Upper lobe of right lung (tissue), 1 donor: ENCODE measurements around the gene RPS19BP1. TPM values are rescaled to one million over a fixed set of nuclear protein-coding genes. Genes with fewer than 3 reads are reported as not detected.

Experiments
- ATAC-seq: fragments of 200-7000 bp; cut with Tn5 transposase; one replicate; pipeline ENCODE4 v1.9.1; 2020; ENCODE audit warnings: mild to moderate bottlenecking, moderate library complexity
- DNase-seq: peaks from one replicate; pipeline ENCODE4 v3.0.0-alpha.2; 2020
- H3K27ac ChIP-seq: fragments of 200-600 bp; one replicate; pipeline ENCODE4 v1.8.0; 2022
- H3K27me3 ChIP-seq: fragments of 200-600 bp; one replicate; pipeline ENCODE4 v1.8.0; 2022; ENCODE audit warnings: mild to moderate bottlenecking
- H3K36me3 ChIP-seq: fragments of 200-600 bp; one replicate; pipeline ENCODE4 v1.8.0; 2022
- H3K4me1 ChIP-seq: fragments of 200-600 bp; one replicate; pipeline ENCODE4 v1.8.0; 2022
- H3K4me3 ChIP-seq: fragments of 200-600 bp; one replicate; pipeline ENCODE4 v1.8.0; 2022; ENCODE audit warnings: mild to moderate bottlenecking
- H3K9me3 ChIP-seq: fragments of 200-600 bp; one replicate; pipeline ENCODE4 v1.8.0; 2022
- intact Hi-C: fragments of 100-400 bp; cut with DNase I; formaldehyde crosslinking; loops from one replicate; pipeline ENCODE4 v1.11.0; 2022
- total RNA-seq: library from RNA; stranded (reverse); fragmentation: NEBNext Ultra II Directional; extraction: Animal tissue kit (Norgen Biotek cat#: 25700); gene quantifications from one replicate; pipeline ENCODE4 v1.2.1, GENCODE V29; 2021
- TF ChIP-seq, protein P1 (sequence below): fragments of 200-600 bp; IDR thresholded peaks from one replicate; pipeline ENCODE4 v1.8.0; 2022; ENCODE audit warnings: antibody characterized with exemption
- donor health status: DM: no; HTN: yes; CAD: no; lungs with severe emphysema.

RPS19BP1 gene
- total RNA-seq, 1 donor from 2014 or later = 72.5 TPM

DNA sequence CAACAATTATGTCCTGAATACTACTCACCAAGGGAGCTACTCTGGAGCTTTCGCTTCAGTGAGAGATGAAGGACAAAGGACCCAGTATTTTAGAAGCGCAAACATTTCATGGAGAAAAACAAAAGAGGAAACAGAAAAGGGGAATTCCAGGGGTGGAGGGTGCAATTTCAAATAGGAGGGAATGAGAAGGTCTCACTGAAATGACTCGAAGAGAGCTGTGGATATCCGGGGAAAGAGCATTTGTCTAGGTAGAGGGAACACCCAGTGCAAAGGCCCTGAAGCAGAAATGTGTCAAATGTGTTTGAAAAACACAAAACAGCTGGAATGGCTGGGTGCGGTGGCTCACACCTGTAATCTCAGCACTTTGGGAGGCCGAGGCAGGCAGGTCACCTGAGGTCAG, 2.4 kb downstream of the RPS19BP1 start:
- Histone ChIP-seq H3K27ac (no peak overlapping the region), H3K4me3 (no peak overlapping the region), H3K36me3 (peaks cover 32% of the 10 kb centered on the region), H3K27me3 (no peaks in the 10 kb centered on the region), H3K4me1 (peaks cover 62% of the 10 kb centered on the region), H3K9me3 (no peaks in the 10 kb centered on the region)
- no peak for ATAC-seq
- TF ChIP-seq, protein P1, sequence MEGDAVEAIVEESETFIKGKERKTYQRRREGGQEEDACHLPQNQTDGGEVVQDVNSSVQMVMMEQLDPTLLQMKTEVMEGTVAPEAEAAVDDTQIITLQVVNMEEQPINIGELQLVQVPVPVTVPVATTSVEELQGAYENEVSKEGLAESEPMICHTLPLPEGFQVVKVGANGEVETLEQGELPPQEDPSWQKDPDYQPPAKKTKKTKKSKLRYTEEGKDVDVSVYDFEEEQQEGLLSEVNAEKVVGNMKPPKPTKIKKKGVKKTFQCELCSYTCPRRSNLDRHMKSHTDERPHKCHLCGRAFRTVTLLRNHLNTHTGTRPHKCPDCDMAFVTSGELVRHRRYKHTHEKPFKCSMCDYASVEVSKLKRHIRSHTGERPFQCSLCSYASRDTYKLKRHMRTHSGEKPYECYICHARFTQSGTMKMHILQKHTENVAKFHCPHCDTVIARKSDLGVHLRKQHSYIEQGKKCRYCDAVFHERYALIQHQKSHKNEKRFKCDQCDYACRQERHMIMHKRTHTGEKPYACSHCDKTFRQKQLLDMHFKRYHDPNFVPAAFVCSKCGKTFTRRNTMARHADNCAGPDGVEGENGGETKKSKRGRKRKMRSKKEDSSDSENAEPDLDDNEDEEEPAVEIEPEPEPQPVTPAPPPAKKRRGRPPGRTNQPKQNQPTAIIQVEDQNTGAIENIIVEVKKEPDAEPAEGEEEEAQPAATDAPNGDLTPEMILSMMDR = no peak
- intact Hi-C loops = loop anchor here (5.0 kb wide), 1 partner anchor 33 kb away; no protein-coding TSS in a partner anchor
- DNase-seq = no peak

DNA sequence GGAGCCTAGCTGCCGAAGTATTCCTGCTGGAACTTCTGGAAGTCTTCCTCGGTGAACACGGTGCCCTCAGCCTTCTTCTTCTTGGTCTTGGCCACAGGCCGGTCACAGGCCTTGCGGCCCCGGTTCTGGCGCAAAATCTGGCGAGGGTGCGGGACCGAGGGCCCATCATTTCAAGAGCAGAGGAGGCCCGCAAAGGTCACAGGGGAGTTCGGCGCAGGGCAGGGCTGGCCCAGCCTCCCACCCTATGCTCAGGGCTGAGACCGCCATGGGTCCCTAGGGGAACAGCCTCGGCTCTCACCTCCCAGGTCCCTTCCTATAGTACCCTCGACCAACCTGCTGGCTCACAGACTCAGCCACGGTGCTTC, 3.1 kb downstream of the RPS19BP1 start:
- no peaks in the 10 kb centered on the region for H3K9me3 ChIP-seq
- H3K27me3 ChIP-seq = no peaks in the 10 kb centered on the region
- no peak overlapping the region for H3K4me3 ChIP-seq
- peak overlapping the region; percentile 17 for H3K27ac ChIP-seq
- H3K4me1 ChIP-seq = peaks cover 63% of the 10 kb centered on the region
- ATAC-seq (no peak), DNase-seq (no peak)
- TF ChIP-seq, protein P1 = peak; percentile 11
- peaks cover 39% of the 10 kb centered on the region for H3K36me3 ChIP-seq
- intact Hi-C loops = no loop called here

DNA sequence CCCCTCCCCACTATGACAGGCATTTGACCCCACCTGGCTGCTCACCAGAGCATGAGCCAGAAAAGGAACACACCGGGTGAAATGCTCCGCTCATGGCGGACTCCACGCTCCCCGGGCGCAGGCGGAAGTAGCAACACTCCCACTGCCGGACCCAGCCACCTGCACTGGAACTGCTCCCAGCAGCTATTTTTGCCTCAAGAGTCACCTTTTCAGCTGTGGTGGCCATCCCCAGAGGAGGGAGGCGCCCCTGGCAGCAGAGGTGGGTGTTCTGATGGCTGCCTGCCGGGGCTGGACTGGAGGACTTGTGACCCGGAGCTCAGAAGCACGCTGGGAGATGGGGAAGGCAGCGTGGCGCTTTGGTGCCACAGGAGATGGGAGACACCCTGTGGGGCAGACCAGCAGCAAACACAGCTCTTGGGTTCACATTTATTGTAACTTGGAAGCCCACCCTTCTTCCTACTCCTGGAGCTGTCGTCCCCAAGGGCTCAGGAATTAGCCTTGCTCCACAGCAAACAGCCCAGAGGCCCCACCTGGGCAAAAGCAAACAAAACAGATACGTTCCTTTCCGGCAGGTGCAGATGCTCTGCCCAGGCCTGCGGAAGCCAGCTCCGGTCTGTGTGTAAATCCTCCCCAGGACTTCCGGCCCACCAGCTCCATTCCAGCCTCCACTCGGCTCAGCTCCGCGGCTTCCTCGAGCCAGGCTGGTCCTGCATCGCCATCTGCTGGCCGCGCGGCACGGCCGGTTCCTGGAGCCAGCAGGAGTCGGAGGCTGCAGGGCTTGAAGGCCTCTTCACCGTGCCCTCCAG, 3.7 kb downstream of the RPS19BP1 start:
- DNase-seq (peak; percentile 95), ATAC-seq (peak; percentile 80)
- Histone ChIP-seq H3K9me3 (no peaks in the 10 kb centered on the region), H3K27ac (peak overlapping the region; percentile 17), H3K36me3 (peaks cover 44% of the 10 kb centered on the region), H3K27me3 (no peaks in the 10 kb centered on the region), H3K4me1 (peaks cover 69% of the 10 kb centered on the region), H3K4me3 (no peak overlapping the region)
- intact Hi-C loops = no loop called here
- TF ChIP-seq, protein P1 = peak; percentile 97

DNA sequence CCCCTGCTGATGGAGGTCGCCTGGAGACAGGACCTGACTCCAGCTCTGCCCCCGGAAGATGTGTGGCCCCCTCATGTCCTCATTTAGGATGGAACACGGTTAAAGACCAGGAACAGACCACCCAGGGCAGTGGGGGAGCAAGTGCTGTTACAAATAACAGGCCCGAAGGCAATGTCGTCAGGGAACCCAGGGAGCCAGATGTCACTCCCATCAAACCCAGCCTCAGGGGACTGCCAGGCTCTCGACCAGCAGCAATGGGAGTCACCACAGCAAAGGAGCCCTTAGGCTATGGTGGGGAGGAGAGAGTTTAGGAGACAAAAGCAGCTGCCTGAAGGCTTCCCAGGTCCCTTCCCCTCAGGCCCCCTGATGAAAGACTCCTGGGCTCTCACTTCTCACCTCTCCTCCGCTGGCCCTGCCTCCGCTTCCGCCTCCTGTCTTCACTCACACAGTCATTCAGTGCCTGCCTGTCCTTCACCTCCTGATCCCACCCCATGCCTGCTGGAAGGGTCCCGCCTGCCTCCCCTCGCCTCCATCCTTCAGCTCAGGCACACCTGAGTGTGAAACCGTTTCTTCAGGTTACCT, 4.4 kb downstream of the RPS19BP1 start:
- peaks cover 51% of the 10 kb centered on the region for H3K36me3 ChIP-seq
- peaks cover 76% of the 10 kb centered on the region for H3K4me1 ChIP-seq
- no peak overlapping the region for H3K4me3 ChIP-seq
- H3K27me3 ChIP-seq = no peaks in the 10 kb centered on the region
- TF ChIP-seq, protein P1 = no peak
- no peak for DNase-seq
- ATAC-seq = no peak
- intact Hi-C loops = no loop called here
- no peaks in the 10 kb centered on the region for H3K9me3 ChIP-seq
- no peak overlapping the region for H3K27ac ChIP-seq

DNA sequence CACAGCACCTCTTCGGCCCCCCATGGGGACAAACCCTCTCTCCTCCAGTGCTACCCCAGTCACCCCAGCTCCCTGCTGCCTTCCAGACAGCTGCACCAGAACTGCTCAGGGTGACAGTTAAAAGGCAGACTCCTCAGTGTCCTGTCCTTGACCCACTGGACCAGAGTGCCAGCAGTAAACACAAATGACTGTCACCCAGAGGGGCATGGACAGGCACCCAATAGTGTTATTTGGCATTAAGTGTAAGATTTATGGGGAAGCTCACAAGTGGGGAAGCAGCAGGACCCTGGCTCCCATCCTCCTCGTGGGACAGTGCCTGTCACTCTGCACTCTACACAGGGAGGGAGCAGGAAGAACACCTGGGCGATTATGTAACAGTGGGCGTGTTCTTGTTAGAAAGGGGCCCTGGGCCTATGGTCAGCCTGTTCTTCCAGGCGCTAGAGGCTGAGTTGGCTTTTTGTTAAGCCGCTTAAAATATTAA, 5.0 kb downstream of the RPS19BP1 start:
- Histone ChIP-seq H3K9me3 (no peaks in the 10 kb centered on the region), H3K4me3 (no peak overlapping the region)
- intact Hi-C loops = no loop called here

More for the DNA sequence above, 5.0 kb downstream of the RPS19BP1 start:
- Histone ChIP-seq H3K27me3 (no peaks in the 10 kb centered on the region), H3K4me1 (peaks cover 83% of the 10 kb centered on the region), H3K36me3 (peaks cover 57% of the 10 kb centered on the region), H3K27ac (peak overlapping the region; percentile 6)
- TF ChIP-seq, protein P1 = no peak
- no peak for DNase-seq
- ATAC-seq = no peak
